SU-DHL-6 (cell line): ENCODE data around the gene RPL34.

Experiments used
- EZH2phosphoT487 ChIP-seq: fragments of 200-600 bp; sonication (generic), shearing (Covaris generic); conservative IDR thresholded peaks from 2 replicates; pipeline ENCODE4 v1.6.1; 2018; ENCODE audit warnings: mild to moderate bottlenecking, antibody characterized with exemption, low read length, moderate library complexity, mixed read lengths
- TF ChIP-seq, protein P1 (sequence below): fragments of 200-600 bp; sonication (generic); IDR thresholded peaks from one replicate; pipeline ENCODE4 v1.5.1; 2017; ENCODE audit warnings: antibody characterized with exemption, mild to moderate bottlenecking, low read length, moderate library complexity; ENCODE audit not compliant: insufficient read depth, poor library complexity, severe bottlenecking

DNA sequence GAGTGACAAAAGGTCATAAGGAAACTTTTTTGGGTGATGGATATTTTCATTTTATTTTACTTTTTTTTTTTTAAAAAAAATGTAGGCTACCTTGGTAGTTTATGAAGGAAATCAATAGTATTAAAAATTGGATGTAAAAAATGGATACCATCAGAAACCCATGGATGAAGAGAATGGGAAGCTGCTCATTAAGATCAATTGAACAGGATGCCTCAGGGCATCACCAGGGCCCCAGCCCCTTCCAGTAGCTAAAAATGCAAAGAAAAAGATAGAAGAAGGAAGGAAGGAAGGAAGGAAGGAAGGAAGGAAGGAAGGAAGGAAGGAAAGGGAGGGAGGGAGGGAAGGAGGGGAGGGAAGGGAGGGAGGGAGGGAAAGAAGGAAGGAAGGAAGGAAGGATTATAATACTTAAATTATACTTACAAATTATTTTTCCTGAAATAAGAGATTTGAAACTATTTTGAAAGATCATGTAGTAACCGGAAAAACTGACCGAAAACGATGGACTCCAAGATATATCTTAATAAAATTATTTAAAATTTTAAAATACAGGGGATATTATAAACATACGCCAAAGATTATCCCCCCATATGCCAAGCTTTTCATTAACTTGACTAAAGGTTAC, 54.1 kb downstream of the RPL34 start:
- TF ChIP-seq, protein P1, sequence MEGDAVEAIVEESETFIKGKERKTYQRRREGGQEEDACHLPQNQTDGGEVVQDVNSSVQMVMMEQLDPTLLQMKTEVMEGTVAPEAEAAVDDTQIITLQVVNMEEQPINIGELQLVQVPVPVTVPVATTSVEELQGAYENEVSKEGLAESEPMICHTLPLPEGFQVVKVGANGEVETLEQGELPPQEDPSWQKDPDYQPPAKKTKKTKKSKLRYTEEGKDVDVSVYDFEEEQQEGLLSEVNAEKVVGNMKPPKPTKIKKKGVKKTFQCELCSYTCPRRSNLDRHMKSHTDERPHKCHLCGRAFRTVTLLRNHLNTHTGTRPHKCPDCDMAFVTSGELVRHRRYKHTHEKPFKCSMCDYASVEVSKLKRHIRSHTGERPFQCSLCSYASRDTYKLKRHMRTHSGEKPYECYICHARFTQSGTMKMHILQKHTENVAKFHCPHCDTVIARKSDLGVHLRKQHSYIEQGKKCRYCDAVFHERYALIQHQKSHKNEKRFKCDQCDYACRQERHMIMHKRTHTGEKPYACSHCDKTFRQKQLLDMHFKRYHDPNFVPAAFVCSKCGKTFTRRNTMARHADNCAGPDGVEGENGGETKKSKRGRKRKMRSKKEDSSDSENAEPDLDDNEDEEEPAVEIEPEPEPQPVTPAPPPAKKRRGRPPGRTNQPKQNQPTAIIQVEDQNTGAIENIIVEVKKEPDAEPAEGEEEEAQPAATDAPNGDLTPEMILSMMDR: no peak
- no peak for TF ChIP-seq EZH2phosphoT487
